GM18867 (cell line): ENCODE data around the gene ENHO.
"Not testable (repeated sequence)": the region's sequence is repeated elsewhere in the genome, so short reads cannot be mapped to it uniquely, and the experiment has no call there.

Experiments used
- ATAC-seq: cut with Tn5 transposase; IDR thresholded peaks from one replicate; pipeline ENCODE4 v1.9.1; 2021; ENCODE audit warnings: mild to moderate bottlenecking, moderate library complexity; ENCODE audit not compliant: unreplicated experiment

The ENHO gene

DNA sequence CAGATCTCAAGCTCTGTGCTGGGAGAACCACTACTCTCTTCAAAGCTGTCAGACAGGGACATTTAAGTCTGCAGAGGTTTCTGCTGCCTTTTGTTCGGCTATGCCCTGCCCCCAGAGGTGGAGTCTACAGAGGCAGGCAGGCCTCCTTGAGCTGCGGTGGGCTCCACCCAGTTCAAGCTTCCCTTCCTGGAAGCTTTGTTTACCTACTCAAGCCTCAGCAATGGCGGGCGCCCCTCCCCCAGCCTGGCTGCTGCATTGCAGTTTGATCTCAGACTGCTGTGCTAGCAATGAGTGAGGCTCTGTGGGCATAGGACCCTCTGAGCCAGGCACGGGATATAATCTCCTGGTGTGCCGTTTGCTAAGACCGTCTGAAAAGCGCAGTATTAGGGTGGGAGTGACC, 9.3 kb upstream of the ENHO start:
- not testable (repeated sequence) for ATAC-seq

DNA sequence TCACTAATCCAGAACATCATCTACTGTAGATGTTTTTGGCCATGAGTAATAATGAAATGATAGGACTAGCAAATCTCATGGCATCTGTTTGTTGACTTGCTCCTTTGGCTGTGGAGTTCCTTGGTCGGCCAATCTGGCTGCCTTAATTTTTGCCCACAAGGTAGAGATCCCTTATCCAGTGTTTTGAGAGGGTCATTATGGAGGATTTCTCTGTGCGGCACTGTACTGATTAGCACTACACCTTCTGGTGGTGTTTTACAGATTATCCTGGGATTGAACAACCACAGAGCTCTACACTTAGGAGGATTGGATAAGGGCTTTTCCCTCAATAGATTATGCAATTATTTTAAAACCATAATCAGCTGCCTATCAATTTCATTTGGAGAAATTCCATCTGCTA, 3.2 kb upstream of the ENHO start:
- ATAC-seq: no peak

GRCh38 chr9:34524349-34524748, 1.6 kb upstream of the ENHO start:
- ATAC-seq: no peak

DNA sequence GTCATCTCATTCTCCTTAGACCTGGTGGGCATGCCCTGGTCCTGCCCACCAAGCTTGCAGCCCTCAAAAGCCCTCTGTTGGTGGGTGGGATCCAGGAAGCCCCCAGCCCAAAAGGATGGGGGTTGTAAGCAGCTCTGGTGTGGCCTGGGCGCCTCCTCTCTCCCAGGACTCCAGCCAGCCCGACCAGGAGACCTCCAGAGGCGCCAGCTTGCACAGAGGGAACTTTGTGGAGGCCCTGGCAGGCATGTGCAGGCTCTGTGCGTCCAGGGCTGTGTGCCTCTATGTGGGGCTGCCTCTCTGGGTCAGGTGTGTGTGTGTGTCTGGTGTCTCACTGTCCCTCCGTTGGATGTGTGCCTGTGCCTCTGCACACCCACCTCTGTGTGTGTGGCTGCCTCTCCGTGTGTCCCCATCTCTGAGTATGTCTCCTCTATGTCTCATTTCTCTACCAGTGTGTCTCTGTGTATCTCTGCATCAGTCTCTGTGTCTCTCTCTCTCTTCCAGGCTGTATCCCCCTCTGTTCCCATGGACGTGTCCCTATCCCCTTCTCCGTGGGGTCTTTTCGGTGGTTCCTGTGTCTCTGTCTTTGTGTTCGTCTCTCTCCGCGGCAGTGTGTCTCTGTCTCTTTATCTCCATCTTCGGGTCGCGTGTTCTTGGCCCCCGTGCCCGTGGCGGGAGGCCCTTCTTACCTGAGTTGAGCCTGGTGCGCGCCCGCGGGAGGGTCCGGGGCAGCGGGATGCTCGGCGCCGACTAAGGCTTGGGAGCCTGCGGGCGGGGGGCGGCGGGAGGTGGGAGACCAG, 501 bp downstream of the ENHO start:
- ATAC-seq: peak; percentile 4

- ATAC-seq: no peak
These were observed 1.3 kb downstream of the ENHO start for GRCh38 chr9:34521406-34522045.

DNA sequence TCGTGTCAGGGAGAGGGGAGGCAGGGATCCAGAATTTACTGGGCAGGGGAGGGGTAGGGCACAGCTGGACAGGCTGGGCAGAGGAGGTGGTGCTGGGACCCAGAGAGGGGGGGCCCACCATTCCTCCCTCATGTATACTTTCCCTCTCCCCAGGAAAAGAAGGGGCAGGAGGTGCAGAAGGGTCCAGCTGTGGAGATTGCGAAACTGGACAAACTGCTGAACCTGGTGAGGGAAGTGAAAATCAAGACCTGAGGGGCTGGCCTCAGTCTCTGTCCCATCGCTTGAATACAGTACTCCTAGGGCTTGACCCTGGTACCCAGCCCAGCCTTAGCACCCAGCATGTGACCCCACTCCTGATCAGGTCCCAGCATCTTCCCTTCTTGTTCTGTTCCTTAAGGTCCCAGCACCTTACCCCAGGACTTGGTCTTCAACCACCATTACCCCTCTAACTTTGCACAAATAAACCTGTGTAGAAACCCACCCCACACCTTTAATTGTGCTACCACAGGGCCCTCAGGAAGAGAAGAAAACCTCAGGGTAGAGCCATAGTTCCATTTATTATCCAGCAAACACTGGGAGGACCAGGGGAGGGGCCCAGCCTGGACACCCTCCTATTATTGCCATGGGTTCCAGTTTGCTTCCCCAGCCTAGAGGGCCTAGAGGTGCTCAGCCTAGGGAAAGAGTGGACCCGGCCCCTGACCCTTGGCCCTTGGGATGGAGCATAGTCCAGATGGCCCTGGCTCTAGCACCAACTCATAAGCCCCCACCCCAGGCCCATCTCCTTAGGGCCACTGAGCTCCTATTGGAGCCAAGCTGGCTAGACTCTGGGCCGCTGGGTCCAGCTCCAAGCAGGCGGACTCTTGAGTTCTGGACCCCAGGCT, 2.0 kb downstream of the ENHO start:
- ATAC-seq: no peak

DNA sequence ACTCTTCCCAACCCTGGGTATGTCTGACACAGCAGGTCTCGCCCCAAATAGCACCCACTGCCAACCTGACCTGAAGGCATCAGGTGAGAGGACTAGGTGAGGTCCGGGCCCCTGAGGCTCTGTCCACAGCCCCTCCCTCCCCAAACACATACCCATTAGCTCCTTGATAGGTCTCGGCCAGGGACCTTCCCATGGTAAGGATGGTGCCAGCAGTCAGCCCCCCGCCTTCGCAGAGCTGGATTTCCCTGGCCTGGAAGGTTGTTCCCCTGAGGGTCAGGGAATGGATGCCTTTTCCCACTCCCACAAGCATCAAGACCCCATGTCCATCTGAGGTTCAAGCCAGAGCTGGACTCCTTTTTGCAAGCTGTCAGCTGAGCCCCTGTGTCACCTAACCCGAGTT, 2.7 kb downstream of the ENHO start:
- ATAC-seq: no peak

DNA sequence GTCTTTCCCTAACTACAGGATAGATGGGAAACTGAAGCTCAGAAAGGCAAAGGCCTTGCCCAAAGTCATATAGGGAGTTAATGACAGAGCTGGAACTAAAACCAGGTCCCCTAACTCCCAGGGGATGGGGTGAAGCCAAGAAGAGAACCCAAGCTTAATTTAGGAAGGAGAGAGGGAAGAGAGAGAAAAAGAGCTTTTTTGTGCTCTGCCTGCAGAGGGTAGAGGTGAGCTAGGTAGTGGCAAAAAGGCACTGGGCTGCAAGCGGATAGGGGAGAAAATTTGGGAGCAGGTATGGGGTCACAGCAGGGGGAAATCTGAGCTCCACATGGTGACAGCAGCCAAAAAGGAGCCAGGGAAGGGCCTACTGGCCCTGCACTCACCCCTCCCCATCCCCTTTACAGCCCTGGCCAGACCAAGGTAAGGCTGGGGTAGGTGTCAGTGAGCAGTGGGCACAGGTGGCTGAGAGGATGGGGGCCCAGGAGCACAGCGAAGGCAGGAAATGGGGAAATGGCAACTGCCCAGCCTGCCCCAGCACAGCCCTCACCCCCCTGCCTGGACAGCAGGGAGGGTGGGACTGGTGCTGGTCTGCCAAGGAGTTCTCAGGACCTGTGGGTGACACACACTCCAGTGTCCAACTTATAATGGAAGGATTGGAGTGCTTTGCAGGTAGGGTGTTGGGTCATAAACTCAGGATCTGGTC, 3.3 kb downstream of the ENHO start:
- ATAC-seq: no peak

DNA sequence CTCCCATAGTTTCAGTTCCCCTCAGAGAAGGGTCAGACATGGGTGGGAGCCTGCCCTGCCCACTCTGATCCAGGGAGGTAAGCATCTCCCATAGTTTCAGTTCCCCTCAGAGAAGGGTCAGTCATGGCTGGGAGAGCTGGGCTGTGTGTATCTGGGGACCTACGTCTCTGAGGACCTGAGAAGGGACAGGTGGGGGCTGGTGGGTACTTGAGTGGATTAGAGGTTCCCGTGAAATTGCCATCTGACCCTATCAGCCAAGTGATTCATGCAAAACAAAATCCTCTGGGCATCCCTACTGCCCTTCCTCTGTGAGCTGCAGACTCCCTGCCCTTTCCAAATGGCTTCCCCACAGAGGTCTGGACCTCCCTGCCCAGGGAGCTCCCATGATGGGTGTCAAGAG, 3.9 kb downstream of the ENHO start:
- ATAC-seq: no peak

DNA sequence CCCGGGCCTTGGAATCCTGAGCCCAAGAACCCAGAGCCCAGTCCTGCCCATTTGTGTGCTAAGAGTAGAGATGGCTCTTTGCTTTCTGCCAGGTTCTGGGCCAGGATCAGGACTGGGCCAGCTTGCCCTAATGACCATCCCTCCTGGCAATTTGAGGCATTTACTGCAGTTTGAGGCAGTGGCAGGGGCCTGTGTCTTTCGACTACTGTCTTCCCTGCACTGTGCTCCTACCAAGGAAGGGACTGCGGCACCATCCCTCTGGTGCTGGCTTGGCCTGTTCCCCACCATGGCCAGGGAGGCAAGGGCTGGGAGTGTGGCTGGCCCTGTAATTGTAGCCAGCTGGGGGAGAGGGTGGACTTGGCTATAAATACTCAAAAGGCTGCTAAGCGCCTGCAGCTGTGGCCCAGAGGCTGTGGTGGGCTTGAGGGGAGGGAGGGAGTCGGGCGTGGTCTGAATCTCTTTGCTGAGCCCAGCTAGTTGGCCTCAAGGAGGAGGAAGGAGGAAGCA, 4.6 kb downstream of the ENHO start:
- ATAC-seq: no peak

GRCh38 chr9:34517185-34517584, 5.6 kb downstream of the ENHO start:
- ATAC-seq: no peak

- no peak for ATAC-seq
These were observed 6.8 kb downstream of the ENHO start for GRCh38 chr9:34515959-34516358.

- ATAC-seq: no peak
These were observed 8.0 kb downstream of the ENHO start for GRCh38 chr9:34514816-34515215.

DNA sequence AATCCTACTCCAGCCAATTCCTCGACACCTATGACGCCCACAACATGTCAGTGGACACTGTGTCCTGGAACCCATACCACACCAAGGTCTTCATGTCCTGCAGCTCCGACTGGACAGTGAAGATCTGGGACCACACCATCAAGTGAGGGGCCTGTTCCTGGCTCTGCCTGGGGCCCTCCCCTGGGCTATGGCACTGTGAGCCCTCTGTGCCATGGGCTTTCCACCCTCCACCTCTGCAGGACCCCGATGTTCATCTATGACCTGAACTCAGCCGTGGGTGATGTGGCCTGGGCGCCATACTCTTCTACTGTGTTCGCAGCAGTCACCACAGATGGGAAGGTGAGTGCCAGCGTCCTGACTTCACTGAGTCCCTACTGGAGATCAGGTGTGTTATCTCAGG, 8.4 kb downstream of the ENHO start:
- no peak for ATAC-seq

- no peak for ATAC-seq
These were observed 9.1 kb downstream of the ENHO start for GRCh38 chr9:34513567-34514214.

GRCh38 chr9:34512131-34513078, 10.4 kb downstream of the ENHO start:
- no peak for ATAC-seq

DNA sequence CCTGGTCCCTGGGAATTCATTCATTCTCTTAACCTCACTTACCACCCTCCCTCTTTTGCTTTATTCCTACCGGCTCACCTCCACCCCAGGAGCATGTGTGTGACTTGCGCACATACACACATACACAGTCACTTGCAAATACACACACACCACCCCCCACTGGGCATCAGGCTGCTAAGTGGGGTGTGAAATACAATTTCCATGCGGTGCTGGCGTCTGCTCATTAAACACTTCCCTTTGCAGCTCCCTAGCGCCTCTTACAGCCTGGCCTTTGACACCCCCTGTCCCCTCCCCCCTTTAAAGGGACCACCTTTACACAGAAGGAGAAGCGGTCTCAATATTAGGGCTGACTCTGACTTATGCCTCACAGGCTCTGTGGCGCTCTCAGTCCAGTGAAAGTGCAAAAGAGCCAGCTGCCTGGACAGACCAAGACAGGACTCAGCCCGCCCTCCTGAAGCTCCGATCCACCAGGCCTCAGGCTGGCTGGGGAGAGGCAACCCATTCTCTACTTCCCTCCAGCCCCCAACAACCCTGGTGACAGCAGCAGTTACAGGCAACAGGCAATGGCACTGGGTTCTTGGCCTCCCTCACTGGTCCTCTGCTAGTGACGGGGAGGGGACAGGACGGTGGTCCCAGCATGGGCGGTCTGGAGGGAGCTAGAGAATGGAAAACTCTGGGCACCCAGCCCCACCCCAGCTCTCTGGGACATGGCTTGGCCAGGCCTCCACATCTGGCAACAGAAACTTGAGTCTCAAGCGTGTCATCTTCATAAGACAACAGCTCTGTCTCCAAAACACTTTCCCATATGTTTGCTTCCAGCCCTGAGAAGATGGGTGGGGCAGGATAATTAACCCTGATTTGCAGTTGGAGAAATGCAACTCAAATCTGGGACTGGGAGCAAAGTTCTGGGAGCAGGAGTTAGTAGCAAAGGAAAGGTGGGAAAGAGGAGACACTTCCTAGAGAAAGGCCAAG, 12.0 kb downstream of the ENHO start:
- ATAC-seq: no peak

DNA sequence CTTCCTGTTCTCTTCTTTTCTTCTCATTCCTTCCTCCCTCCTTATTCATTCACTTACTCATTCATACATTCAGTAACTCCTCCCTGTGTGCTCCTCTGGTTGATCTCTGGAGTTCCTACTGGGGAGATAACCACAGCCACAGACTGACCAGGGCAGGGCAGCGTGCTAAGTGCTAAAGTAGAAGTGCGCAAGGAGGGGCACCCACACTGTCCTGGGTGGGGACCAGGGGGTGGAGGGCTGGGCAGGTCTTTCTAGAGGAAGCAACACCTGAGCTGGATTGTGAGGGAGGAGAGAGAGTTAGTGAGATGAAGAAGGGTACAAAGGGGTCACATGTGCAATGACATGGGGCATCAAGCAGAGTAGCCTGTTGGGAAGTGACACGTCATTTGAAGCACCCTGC, 13.8 kb downstream of the ENHO start:
- ATAC-seq: no peak
